AG09309 (cell line): ENCODE measurements around the gene KHDC1.
A peak's percentile ranks its signal among the peaks of the same experiment; 100 is the strongest.
"Not testable (repeated sequence)": the region's sequence is repeated elsewhere in the genome, so short reads cannot be mapped to it uniquely, and the experiment has no call there.

ENCODE experiments used
- DNase-seq: peaks from one replicate; pipeline ENCODE4 v3.0.0-alpha.2; 2010; ENCODE audit warnings: low read depth
- H3K4me3 ChIP-seq: 2 replicates; pipeline ENCODE4 v1.5.1; 2011; ENCODE audit warnings: mild to moderate bottlenecking, low read depth, low read length, moderate library complexity; ENCODE audit not compliant: control insufficient read depth
- CTCF ChIP-seq: IDR thresholded peaks from 2 replicates; pipeline ENCODE4 v1.5.1; 2011; ENCODE audit warnings: mild to moderate bottlenecking, low read depth, low read length, inconsistent platforms; ENCODE audit not compliant: insufficient read depth, control insufficient read depth; ENCODE audit errors: missing control alignments

The KHDC1 gene

DNA sequence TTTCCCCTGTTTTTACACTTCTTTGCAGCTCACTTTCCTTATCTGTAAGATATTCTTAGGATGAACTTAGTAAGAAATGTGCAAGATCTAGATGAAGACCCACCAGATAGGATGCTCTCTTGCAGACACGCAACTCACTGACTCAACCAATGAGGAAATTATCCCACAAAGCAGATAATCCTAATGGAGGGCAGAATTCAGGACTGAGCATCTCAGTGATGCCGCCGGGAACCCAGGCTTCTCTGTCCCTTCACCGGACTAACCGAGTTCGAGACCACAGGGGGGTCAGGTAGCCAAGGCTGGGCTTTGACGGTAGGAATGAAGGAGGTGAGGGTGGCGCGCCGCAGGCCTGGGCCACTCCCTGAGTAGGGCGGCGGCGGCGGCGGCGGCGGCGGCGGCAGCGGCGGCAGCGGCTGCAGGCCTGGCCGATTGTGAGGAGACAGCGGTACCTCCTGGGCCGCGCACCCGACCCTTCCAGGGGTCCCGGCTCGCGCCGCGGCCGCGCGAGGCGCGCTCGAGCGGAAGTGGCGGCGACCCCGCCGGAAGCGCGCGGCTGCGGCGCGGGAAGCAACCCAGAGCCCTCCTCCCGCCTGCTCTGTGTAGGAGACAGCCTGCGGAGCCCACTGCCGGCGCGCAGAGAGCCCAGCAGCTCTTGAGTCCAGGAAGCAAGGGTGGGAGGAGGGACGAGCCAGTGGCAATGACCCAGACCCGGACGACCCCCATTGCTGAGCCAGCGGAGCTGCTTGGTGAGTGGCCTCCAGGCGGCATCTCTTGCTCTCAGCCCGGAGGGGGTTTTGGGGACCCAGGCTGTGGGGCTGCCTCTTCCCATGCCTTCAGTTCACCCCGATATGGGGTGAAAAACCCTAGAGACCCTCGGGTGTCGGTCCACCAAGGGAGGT is at the start of gene KHDC1:
Gene KHDC1 (minus strand): TSS at position 526 of the 899 bp plus-strand sequence. CDS start 20,679 bp downstream, outside the sequence.
- peak; percentile 13 for TF ChIP-seq CTCF
- H3K4me3 ChIP-seq: peak within 1 kb of the TSS; percentile 92
- DNase-seq: no peak

- not testable (repeated sequence) for DNase-seq
These were observed 47.5 kb upstream of the KHDC1 start for GRCh38 chr6:73310503-73310845.

DNA sequence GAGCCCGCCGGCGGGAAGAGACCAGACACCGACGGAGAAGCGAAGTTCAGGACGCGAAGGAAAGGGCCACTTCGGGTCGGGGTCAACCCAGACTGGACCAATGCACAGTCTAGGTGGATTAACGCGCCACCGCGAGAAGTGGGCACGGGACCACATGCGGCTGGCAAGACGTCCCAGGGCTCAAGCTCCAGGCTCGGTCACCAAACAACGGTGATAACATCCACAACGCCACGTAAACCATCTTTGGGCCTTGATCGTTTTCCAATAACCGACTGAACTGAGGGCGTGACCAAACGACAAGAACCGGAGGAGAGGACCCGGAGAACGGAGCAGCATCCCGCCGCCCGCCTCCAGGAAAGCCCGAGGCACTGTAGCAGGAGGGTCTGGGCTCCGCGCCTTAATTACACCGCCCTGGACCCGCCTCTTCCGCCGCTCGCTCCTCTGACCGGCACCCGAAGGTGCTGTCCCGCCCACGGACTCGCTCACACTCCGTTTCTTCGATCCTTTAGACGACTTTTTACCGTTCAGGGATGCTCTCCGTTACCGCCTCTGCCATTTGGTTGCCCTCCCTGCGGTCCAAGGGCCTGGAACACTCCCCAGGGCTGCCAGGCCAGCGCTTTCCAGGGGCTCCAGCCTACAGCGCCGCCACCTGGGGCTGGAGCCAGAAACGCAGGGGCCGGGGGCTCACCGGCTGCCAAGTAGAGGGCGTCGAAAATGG is 46.9 kb upstream of the KHDC1 start:
- TF ChIP-seq CTCF: peak; percentile 69
- peak overlapping the region; percentile 67 for H3K4me3 ChIP-seq
- no peak for DNase-seq

More at GRCh38 chr6:73310503-73310845, 47.5 kb upstream of the KHDC1 start:
- H3K4me3 ChIP-seq: peak overlapping the region; percentile 67

DNA sequence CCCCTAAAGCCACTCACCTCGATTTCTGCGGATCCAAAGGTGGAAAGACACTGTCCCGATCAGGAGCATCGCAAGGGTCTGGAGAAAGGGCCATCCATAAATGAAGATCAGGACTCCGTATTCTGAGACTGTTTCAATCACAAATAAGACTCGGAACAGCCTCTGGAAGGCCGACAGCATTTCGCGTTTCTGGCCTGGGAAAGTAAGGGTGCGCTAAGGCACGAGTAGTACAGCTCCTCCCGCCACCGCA is 46.5 kb upstream of the KHDC1 start:
- no peak for DNase-seq
- H3K4me3 ChIP-seq: peak overlapping the region; percentile 67
- TF ChIP-seq CTCF: no peak

- peak; percentile 33 for TF ChIP-seq CTCF
- peak overlapping the region; percentile 67 for H3K4me3 ChIP-seq
- no peak for DNase-seq
These were observed 45.9 kb upstream of the KHDC1 start for GRCh38 chr6:73308712-73309534.

GRCh38 chr6:73303773-73304172 is 40.8 kb upstream of the KHDC1 start:
- DNase-seq, H3K4me3 ChIP-seq: not testable (repeated sequence)

DNA sequence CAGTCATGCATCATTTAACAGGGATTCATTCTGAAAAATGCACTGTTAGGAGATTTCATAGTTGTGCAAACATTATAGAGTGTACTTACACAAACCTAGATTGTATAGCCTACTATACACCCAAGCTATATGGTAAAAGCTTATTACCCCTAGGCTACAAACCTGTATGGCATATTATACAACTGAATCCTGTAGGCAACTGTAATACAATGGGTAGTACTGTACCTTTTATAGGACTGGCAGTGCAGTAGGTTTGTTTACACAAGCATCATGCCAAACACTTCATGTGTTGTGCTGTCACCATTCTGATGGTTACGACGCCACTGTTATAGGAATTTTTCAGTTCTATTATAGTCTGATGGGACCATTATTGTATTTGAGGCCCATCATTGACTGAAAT is 39.3 kb upstream of the KHDC1 start:
- no peak for TF ChIP-seq CTCF
- H3K4me3 ChIP-seq: no peak overlapping the region
- DNase-seq: no peak
